CD4-positive, alpha-beta T cell treated with Interleukin-6 at 100 ng/mL for 8 hours (primary cell): ENCODE data around the gene MORF4L1.
"Not testable (repeated sequence)": the region's sequence is repeated elsewhere in the genome, so short reads cannot be mapped to it uniquely, and the experiment has no call there.

ENCODE experiments used
- DNase-seq: peaks from one replicate; pipeline ENCODE4 v3.0.0-alpha.2; 2020; ENCODE audit warnings: mixed read lengths, low spot score

MORF4L1 gene

GRCh38 chr15:78872155-78872971 lies at the start of gene MORF4L1:
TSS of gene MORF4L1 (plus strand) at chr15:78872890. CDS start at chr15:78873018, 128 bp downstream.
- peak; percentile 97 for DNase-seq

GRCh38 chr15:78828920-78829319 lies 43.8 kb upstream of the MORF4L1 start:
- no peak for DNase-seq

- DNase-seq, result no peak
Observed at GRCh38 chr15:78830514-78831228, 42.0 kb upstream of the MORF4L1 start.

- DNase-seq, result no peak
Observed at GRCh38 chr15:78831229-78832207, 41.2 kb upstream of the MORF4L1 start.

- DNase-seq, result no peak
Observed at GRCh38 chr15:78836333-78836732, 36.4 kb upstream of the MORF4L1 start.

- no peak for DNase-seq
Observed at GRCh38 chr15:78837131-78837530, 35.6 kb upstream of the MORF4L1 start.

GRCh38 chr15:78837543-78837942 lies 35.1 kb upstream of the MORF4L1 start:
- DNase-seq, result no peak

- no peak for DNase-seq
Observed at GRCh38 chr15:78838489-78838888, 34.2 kb upstream of the MORF4L1 start.

- not testable (repeated sequence) for DNase-seq
Observed at GRCh38 chr15:78839151-78839550, 33.5 kb upstream of the MORF4L1 start.

GRCh38 chr15:78840661-78841375 lies 31.9 kb upstream of the MORF4L1 start:
- no peak for DNase-seq

GRCh38 chr15:78841376-78841706 lies 31.3 kb upstream of the MORF4L1 start:
- no peak for DNase-seq

GRCh38 chr15:78841891-78842290 lies 30.8 kb upstream of the MORF4L1 start:
- DNase-seq, result no peak

- DNase-seq, result no peak
Observed at GRCh38 chr15:78842519-78842918, 30.2 kb upstream of the MORF4L1 start.

- not testable (repeated sequence) for DNase-seq
Observed at GRCh38 chr15:78846906-78847305, 25.8 kb upstream of the MORF4L1 start.

GRCh38 chr15:78847387-78847906 lies 25.2 kb upstream of the MORF4L1 start:
- not testable (repeated sequence) for DNase-seq

GRCh38 chr15:78850352-78850751 lies 22.3 kb upstream of the MORF4L1 start:
- DNase-seq, result no peak

- DNase-seq, result no peak
Observed at GRCh38 chr15:78850941-78851755, 21.5 kb upstream of the MORF4L1 start.

GRCh38 chr15:78853500-78853899 lies 19.2 kb upstream of the MORF4L1 start:
- DNase-seq, result no peak

GRCh38 chr15:78854833-78855372 lies 17.8 kb upstream of the MORF4L1 start:
- DNase-seq, result no peak

- DNase-seq, result no peak
Observed at GRCh38 chr15:78855746-78856145, 16.9 kb upstream of the MORF4L1 start.
